SU-DHL-6 (cell line): Measurements from ENCODE around the gene SH3PXD2A.

ENCODE experiments used
- H2AFZ ChIP-seq: fragments of 200-600 bp; sonication (generic); 2 replicates; pipeline ENCODE4 v1.6.1; 2014; ENCODE audit warnings: low read depth, mild to moderate bottlenecking, moderate library complexity, mixed read lengths, antibody characterized with exemption, low read length; ENCODE audit not compliant: severe bottlenecking
- H3F3A ChIP-seq: fragments of 200-600 bp; shearing (Covaris generic); 2 replicates; pipeline ENCODE4 v1.6.0; 2016; ENCODE audit warnings: antibody characterized with exemption, mild to moderate bottlenecking; ENCODE audit not compliant: insufficient read depth
- H3K27ac ChIP-seq: fragments of 200-600 bp; sonication (generic); 2 replicates; pipeline ENCODE4 v1.5.1; 2016; ENCODE audit warnings: low read depth, mild to moderate bottlenecking, low read length, moderate library complexity, mixed read lengths
- H3K27me3 ChIP-seq: fragments of 200-600 bp; sonication (generic), shearing (Covaris generic); 2 replicates; pipeline ENCODE4 v1.6.0; 2014; ENCODE audit warnings: mild to moderate bottlenecking, low read length
- H3K36me3 ChIP-seq: fragments of 200-600 bp; sonication (generic); 2 replicates; pipeline ENCODE4 v1.6.1; 2014; ENCODE audit warnings: mild to moderate bottlenecking, low read length, mixed read lengths
- H3K4me2 ChIP-seq: fragments of 300-600, 200-600 bp; shearing (Covaris generic), sonication (generic); 2 replicates; pipeline ENCODE4 v1.6.0; 2014; ENCODE audit warnings: low read length, low read depth, mild to moderate bottlenecking; ENCODE audit not compliant: poor library complexity, severe bottlenecking
- H3K4me3 ChIP-seq: fragments of 200-600 bp; sonication (generic); 2 replicates; pipeline ENCODE4 v1.5.1; 2014; ENCODE audit warnings: antibody characterized with exemption, low read length, mild to moderate bottlenecking, mixed read lengths; ENCODE audit not compliant: insufficient read depth, poor library complexity, severe bottlenecking
- H3K79me2 ChIP-seq: fragments of 200-600 bp; sonication (generic); 2 replicates; pipeline ENCODE4 v1.6.1; 2014; ENCODE audit warnings: mild to moderate bottlenecking, low read length, moderate library complexity; ENCODE audit not compliant: insufficient read depth
- H3K9ac ChIP-seq: fragments of 200-600 bp; sonication (generic); 2 replicates; pipeline ENCODE4 v1.7.0; 2014; ENCODE audit warnings: mild to moderate bottlenecking, low read length
- H3K9me2 ChIP-seq: fragments of 200-600 bp; sonication (generic); replicated peaks from 2 replicates; pipeline ENCODE4 v1.6.1; 2014; ENCODE audit warnings: low read length; ENCODE audit not compliant: insufficient read depth
- H3K9me3 ChIP-seq: fragments of 200-600 bp; sonication (generic); 2 replicates; pipeline ENCODE4 v1.6.1; 2014; ENCODE audit warnings: low read length, mixed read lengths; ENCODE audit not compliant: insufficient read depth
- H4K20me1 ChIP-seq: fragments of 200-600 bp; sonication (generic); 2 replicates; pipeline ENCODE4 v1.6.1; 2014; ENCODE audit warnings: low read depth, mild to moderate bottlenecking, antibody characterized with exemption, low read length, moderate library complexity, mixed read lengths
- CTCF ChIP-seq: fragments of 200-600 bp; sonication (generic); IDR thresholded peaks from one replicate; pipeline ENCODE4 v1.5.1; 2017; ENCODE audit warnings: antibody characterized with exemption, mild to moderate bottlenecking, low read length, moderate library complexity; ENCODE audit not compliant: insufficient read depth, poor library complexity, severe bottlenecking
- EZH2phosphoT487 ChIP-seq: fragments of 200-600 bp; sonication (generic), shearing (Covaris generic); conservative IDR thresholded peaks from 2 replicates; pipeline ENCODE4 v1.6.1; 2018; ENCODE audit warnings: mild to moderate bottlenecking, antibody characterized with exemption, low read length, moderate library complexity, mixed read lengths

The SH3PXD2A gene

GRCh38 chr10:103549349-103549685 is 306.1 kb downstream of the SH3PXD2A start:
- TF ChIP-seq EZH2phosphoT487 (no peak), CTCF (no peak)
- Histone ChIP-seq H3K27ac (no peak overlapping the region), H3K79me2 (no peaks in the 10 kb centered on the region)

GRCh38 chr10:103548581-103549348 is 306.6 kb downstream of the SH3PXD2A start:
- no peak overlapping the region for H2AFZ ChIP-seq

More at GRCh38 chr10:103549349-103549685, 306.1 kb downstream of the SH3PXD2A start:
- Histone ChIP-seq H3K9ac (no peak overlapping the region), H3K9me2 (no peaks in the 10 kb centered on the region), H3K27me3 (no peaks in the 10 kb centered on the region), H2AFZ (no peak overlapping the region), H3K36me3 (no peaks in the 10 kb centered on the region), H3F3A (no peaks in the 10 kb centered on the region), H3K9me3 (no peaks in the 10 kb centered on the region), H3K4me2 (no peak overlapping the region), H4K20me1 (no peaks in the 10 kb centered on the region), H3K4me3 (no peak overlapping the region)

GRCh38 chr10:103548006-103548405 is 307.4 kb downstream of the SH3PXD2A start:
- H4K20me1 ChIP-seq, result no peaks in the 10 kb centered on the region
- H3K4me3 ChIP-seq, result no peak overlapping the region
- TF ChIP-seq EZH2phosphoT487 (no peak), CTCF (no peak)
- no peaks in the 10 kb centered on the region for H3K9me2 ChIP-seq
- no peaks in the 10 kb centered on the region for H3K9me3 ChIP-seq
- H3K79me2 ChIP-seq, result no peaks in the 10 kb centered on the region
- H3K4me2 ChIP-seq, result no peak overlapping the region
- no peaks in the 10 kb centered on the region for H3K27me3 ChIP-seq
- H2AFZ ChIP-seq, result no peak overlapping the region
- H3K9ac ChIP-seq, result no peak overlapping the region
- H3F3A ChIP-seq, result no peaks in the 10 kb centered on the region
- no peaks in the 10 kb centered on the region for H3K36me3 ChIP-seq
- no peak overlapping the region for H3K27ac ChIP-seq

More at GRCh38 chr10:103548581-103549348, 306.6 kb downstream of the SH3PXD2A start:
- no peaks in the 10 kb centered on the region for H3K27me3 ChIP-seq
- no peaks in the 10 kb centered on the region for H3K36me3 ChIP-seq
- H3K4me3 ChIP-seq, result no peak overlapping the region
- H3K79me2 ChIP-seq, result no peaks in the 10 kb centered on the region
- H3F3A ChIP-seq, result no peaks in the 10 kb centered on the region
- no peak overlapping the region for H3K9ac ChIP-seq
- H3K9me2 ChIP-seq, result no peaks in the 10 kb centered on the region
- no peak overlapping the region for H3K27ac ChIP-seq
- no peak for TF ChIP-seq EZH2phosphoT487
- no peak for TF ChIP-seq CTCF
- no peak overlapping the region for H3K4me2 ChIP-seq
- H3K9me3 ChIP-seq, result no peaks in the 10 kb centered on the region
- H4K20me1 ChIP-seq, result no peaks in the 10 kb centered on the region
